ENCODE measurements around the gene TSR1.

GRCh38 chr17:2365132-2365531 lies 28.9 kb upstream of the TSR1 start:
- no peak for TF ChIP-seq CTCF (conservative IDR thresholded peaks at IDR 0.05 in 1 of 2, IDR thresholded peaks at IDR 0.05 in 1 of 2; ENCODE audit: low read depth in 1 of 2, low read length in 2 of 2)
- TF ChIP-seq EZH2 (IDR thresholded peaks at IDR 0.05; ENCODE audit: low read length, missing control alignments), result no peak
